SK-N-DZ (cell line): Measurements from ENCODE around the gene PARP9. TPM values are rescaled to one million over a fixed set of nuclear protein-coding genes. Genes with fewer than 3 reads are reported as not detected.
A peak's percentile ranks its signal among the peaks of the same experiment; 100 is the strongest.

Experiments used
- DNase-seq: peaks from one replicate; pipeline ENCODE4 v3.0.0-alpha.2; 2015; ENCODE audit warnings: low spot score
- polyA plus RNA-seq, 2 experiments: library from polyadenylated mRNA; depleted of rRNA; stranded (reverse); fragments of >200 nt; gene quantifications; 2 replicates each; pipeline ENCODE4 v1.2.3, GENCODE V29; 2014

Gene PARP9
- 3.2 and 3.5 TPM in 2 replicates for polyA plus RNA-seq (2014; cell fraction: cytosol; rRNA removed)
- 3.5 and 3.7 TPM in 2 replicates for polyA plus RNA-seq (2014; cell fraction: nucleus; rRNA removed)

- peak; percentile 86 for DNase-seq
Observed at GRCh38 chr3:122564155-122564912, at the start of gene PARP9, which contains the start of gene DTX3L. Gene PARP9 (minus strand): TSS chr3:122564300. CDS start chr3:122559620, 4,680 bp downstream. Gene DTX3L (plus strand): TSS chr3:122564338. CDS start chr3:122564427, 89 bp downstream.

GRCh38 chr3:122612696-122613095, 48.6 kb upstream of the PARP9 start:
- no peak for DNase-seq

- DNase-seq, result no peak
Observed at GRCh38 chr3:122609798-122610559, 45.9 kb upstream of the PARP9 start.

GRCh38 chr3:122608916-122609315, 44.8 kb upstream of the PARP9 start:
- no peak for DNase-seq

GRCh38 chr3:122606330-122606729, 42.2 kb upstream of the PARP9 start:
- no peak for DNase-seq

GRCh38 chr3:122603056-122603455, 39.0 kb upstream of the PARP9 start:
- DNase-seq, result no peak

- no peak for DNase-seq
Observed at GRCh38 chr3:122602011-122602710, 38.1 kb upstream of the PARP9 start.

- DNase-seq, result no peak
Observed at GRCh38 chr3:122598556-122598955, 34.5 kb upstream of the PARP9 start.

GRCh38 chr3:122598151-122598550, 34.1 kb upstream of the PARP9 start:
- no peak for DNase-seq

GRCh38 chr3:122594025-122594424, 29.9 kb upstream of the PARP9 start:
- DNase-seq, result no peak

GRCh38 chr3:122590610-122591009, 26.5 kb upstream of the PARP9 start:
- DNase-seq, result no peak

GRCh38 chr3:122589297-122589696, 25.2 kb upstream of the PARP9 start:
- DNase-seq, result no peak

GRCh38 chr3:122587572-122587971, 23.5 kb upstream of the PARP9 start:
- no peak for DNase-seq

- DNase-seq, result no peak
Observed at GRCh38 chr3:122586773-122587485, 22.8 kb upstream of the PARP9 start.

GRCh38 chr3:122586098-122586497, 22.0 kb upstream of the PARP9 start:
- no peak for DNase-seq

- DNase-seq, result no peak
Observed at GRCh38 chr3:122582390-122582789, 18.3 kb upstream of the PARP9 start.

GRCh38 chr3:122581622-122582021, 17.5 kb upstream of the PARP9 start:
- no peak for DNase-seq

GRCh38 chr3:122580470-122580869, 16.4 kb upstream of the PARP9 start:
- no peak for DNase-seq

- no peak for DNase-seq
Observed at GRCh38 chr3:122578069-122578740, 14.1 kb upstream of the PARP9 start.

GRCh38 chr3:122577409-122578031, 13.4 kb upstream of the PARP9 start, which contains the start of gene PARP15:
Gene PARP15 (plus strand): TSS chr3:122577650. CDS start chr3:122577668, 18 bp downstream.
- DNase-seq, result no peak
